OCI-LY7 (cell line): ENCODE data around the gene UBE4B.

Experiments
- EZH2phosphoT487 ChIP-seq: fragments of 200-600 bp; sonication (generic); IDR thresholded peaks from 2 replicates; pipeline ENCODE4 v1.6.1; 2018; ENCODE audit warnings: low read depth, borderline replicate concordance, mild to moderate bottlenecking, mixed run types, antibody characterized with exemption, low read length, moderate library complexity, mixed read lengths
- TF ChIP-seq, protein P1 (sequence below): fragments of 200-600 bp; sonication (generic); conservative IDR thresholded peaks from 2 replicates; pipeline ENCODE4 v1.5.1; 2014; ENCODE audit warnings: mild to moderate bottlenecking, antibody characterized with exemption, low read length, moderate library complexity, mixed read lengths

- TF ChIP-seq, protein P1, sequence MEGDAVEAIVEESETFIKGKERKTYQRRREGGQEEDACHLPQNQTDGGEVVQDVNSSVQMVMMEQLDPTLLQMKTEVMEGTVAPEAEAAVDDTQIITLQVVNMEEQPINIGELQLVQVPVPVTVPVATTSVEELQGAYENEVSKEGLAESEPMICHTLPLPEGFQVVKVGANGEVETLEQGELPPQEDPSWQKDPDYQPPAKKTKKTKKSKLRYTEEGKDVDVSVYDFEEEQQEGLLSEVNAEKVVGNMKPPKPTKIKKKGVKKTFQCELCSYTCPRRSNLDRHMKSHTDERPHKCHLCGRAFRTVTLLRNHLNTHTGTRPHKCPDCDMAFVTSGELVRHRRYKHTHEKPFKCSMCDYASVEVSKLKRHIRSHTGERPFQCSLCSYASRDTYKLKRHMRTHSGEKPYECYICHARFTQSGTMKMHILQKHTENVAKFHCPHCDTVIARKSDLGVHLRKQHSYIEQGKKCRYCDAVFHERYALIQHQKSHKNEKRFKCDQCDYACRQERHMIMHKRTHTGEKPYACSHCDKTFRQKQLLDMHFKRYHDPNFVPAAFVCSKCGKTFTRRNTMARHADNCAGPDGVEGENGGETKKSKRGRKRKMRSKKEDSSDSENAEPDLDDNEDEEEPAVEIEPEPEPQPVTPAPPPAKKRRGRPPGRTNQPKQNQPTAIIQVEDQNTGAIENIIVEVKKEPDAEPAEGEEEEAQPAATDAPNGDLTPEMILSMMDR = no peak
- no peak for TF ChIP-seq EZH2phosphoT487
Observed at GRCh38 chr1:10085076-10085475, 52.3 kb downstream of the UBE4B start.
